IPS DF 4.7 (cell line): ENCODE results near the gene GBGT1.
"Not testable (repeated sequence)": the region's sequence is repeated elsewhere in the genome, so short reads cannot be mapped to it uniquely, and the experiment has no call there.

Source experiments
- DNase-seq: peaks from one replicate; pipeline ENCODE4 v3.0.0-alpha.2; 2013; ENCODE audit warnings: low spot score; ENCODE audit errors: extremely low read depth

GBGT1 gene

DNA sequence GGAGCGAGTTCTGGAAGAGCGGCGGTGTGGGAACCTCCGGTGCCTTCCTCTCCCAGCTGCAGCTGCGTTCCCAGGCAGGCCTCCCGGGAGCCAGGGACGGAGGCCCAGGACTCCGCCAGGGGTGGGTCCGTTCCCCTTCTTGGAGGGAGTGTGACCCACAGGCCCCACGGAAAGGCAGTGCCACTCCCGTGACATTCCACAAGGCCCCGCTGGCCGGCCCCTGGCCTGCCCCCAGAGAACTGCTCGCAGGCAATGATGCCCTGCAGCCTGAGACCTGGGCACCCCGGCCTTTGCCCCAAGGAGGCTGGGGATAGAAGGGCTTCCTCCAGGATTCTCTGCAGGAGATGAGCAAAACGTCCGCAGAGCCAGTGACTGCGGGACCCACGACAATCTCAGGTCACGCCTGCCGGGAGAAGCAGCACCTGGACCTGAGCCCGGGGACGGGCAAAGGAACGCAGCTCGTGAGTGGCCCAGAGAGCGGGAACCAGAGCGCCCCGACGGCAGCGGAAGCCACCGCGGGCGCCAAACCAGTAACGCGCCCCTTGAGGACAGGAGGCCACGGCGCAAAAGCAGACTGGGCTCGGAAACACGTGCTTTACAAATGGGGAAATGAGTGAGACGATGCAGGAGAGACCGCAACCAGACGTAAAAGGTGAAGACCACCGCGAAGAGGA is 36.1 kb upstream of the GBGT1 start:
- DNase-seq: no peak

GRCh38 chr9:133195029-133195428 is 31.3 kb upstream of the GBGT1 start:
- DNase-seq: no peak

GRCh38 chr9:133194597-133194996 is 30.9 kb upstream of the GBGT1 start:
- no peak for DNase-seq

GRCh38 chr9:133191989-133192388 is 28.3 kb upstream of the GBGT1 start:
- no peak for DNase-seq

DNA sequence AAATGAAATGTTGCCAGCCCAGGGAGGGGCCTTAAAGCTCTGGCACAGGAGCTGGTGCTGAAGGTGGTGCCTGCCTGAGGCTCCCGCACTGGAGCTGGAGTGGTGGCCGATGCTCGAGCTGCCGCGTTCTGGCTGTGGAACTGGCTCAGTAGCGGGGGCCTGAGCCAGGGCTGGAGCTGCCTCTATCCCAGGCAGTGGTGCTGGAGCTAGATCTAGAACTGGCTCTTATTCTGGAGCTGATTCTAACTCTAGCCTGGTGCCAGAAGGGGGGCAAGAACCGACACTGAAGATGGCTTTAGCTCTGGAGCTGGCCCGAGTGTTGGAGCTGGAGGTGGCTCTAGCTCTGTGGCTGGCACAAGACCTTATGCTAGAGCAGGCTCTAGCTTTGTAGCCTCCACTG is 26.1 kb upstream of the GBGT1 start:
- DNase-seq: no peak

DNA sequence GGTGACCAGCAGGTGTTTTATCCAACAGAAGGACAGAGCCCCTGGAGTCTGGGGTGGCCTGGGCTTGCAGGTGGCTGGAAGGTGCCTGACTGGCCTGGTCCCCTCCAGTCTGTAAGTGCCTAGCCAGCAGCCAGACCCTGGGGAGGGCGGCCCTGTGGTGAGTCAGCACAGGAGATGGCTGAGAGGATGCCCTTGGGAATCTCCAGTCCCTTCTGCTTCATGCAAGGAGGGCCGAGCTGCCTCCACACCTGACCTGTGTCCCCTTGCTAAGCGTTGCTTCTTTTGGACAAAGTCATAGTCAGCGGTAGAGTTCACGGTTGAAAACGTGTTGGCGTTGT is 25.1 kb upstream of the GBGT1 start:
- no peak for DNase-seq

DNA sequence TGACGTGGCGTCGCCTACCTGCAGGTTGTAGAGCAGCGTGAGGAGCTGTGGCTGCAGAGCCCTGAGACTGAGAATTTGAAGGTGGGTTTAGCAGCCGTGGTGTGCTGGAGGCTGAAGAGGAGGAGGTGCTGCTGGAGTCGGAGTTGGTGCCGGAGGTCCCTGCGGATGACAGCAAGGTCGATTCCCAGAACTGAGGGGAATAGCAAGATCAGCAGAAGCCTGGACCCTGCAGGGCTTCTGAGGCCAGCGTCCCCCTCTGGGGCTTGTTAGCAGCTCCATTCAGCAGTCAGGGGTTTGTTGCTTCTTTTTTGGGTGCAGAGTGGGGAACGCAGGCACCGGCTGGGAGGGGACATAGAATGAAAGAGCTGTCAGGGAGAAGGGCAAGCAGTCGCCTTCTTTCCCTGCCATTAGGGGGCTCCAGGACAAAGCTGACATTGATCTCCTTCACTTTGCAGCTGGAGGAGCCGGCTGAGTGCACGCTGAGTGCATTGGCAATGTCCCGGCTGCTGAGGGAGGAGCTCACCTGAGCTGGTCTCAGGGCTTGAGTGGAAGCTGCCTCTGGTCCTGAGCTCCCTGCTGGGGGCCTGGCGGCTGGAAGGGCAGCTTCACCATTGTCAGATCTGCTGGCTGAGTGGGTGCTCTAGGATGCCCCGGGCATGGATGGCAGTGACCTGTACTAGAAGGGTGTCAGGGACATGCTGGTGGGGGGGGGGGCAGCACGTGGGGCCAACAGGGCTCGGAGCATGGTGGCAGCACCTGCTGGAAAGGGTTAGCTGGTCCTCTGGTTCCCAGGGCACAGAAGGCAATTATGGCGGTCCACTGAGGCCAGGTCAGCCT is 24.5 kb upstream of the GBGT1 start:
- no peak for DNase-seq

DNA sequence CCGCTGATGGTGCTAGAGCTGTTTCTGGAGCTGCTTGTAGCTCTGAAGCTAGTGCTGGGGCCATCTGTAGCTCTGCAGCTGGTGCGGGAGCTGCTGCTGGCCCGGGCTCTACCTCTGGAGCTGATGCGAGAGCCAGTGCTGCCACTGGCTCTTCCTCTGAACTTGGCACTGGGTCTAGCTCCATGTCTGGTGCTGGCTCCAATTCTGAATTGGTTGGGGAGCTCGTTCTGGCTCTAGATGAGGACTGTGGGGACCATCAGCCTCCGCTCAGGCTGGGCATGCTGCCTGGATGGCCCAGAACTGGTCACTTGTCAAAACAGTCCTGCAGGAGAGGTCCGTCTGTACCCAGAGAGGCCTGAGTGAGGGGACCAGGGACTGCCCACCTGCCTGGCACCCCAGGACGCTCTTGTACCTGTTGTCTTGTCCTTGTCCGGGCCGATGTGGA is 23.9 kb upstream of the GBGT1 start:
- DNase-seq: no peak

DNA sequence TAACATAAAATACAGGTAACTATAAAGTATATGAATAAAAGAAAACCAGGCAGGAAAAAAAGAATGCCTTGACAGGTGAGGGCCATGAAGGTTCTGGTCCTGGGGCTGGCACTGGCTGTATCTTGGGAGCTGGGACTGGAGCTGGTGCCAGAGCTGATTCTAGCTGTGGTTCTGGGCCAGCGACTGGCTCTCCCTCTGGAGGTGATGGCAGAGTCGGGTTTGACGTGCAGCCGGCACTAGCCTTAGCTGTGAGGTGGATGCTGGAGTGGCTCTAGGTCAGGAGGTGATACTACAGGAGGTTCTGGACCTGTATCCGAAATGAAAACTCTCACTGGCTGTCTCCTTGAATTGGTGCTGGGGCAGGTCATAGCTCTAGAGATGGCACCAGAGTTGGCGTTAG is 23.0 kb upstream of the GBGT1 start:
- no peak for DNase-seq

- DNase-seq: no peak
Observed at GRCh38 chr9:133184971-133185370, 21.3 kb upstream of the GBGT1 start.

DNA sequence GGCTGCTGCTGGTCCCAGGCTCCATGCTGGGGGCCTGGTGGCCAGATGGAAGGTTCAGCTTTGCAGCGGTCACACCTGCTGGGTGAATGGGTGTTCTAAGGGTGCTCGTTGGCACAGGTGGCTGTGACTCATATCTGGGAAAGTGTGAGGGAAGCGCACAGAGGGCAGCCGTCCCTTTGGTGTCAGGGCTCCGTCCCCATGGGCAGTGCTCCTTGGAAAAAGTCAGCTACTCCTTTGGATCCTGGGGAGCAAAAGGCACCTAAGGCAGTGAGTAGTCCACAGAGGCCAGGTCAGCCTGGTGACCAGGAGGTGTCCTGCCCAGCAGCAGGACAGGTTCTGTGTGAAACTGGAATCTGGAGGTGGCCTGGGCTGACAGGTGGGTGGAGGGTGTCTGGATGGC is 18.4 kb upstream of the GBGT1 start:
- DNase-seq: no peak

GRCh38 chr9:133181561-133181960 is 17.8 kb upstream of the GBGT1 start:
- DNase-seq: no peak

DNA sequence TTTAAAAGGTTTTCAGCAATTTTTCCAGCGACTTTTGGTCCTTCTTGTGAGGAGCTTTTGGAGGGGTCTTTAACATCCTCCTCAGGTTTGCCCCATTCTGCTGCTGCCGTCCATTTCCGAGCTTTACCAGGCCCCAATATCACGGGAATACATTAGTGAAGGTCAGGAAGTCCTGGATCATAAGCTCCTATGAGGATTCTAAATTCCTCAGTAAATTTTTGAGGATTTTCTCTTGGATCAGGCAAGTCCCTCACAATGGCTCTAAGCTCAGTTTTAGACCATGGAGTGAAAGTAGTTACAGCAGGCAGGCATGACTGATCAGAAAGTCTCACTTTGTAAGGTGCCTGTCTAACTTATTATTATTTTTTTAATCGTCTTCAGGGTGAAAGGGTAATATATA is 17.2 kb upstream of the GBGT1 start:
- DNase-seq: no peak

- no peak for DNase-seq
Observed at GRCh38 chr9:133173056-133173455, 9.3 kb upstream of the GBGT1 start.

GRCh38 chr9:133171161-133171961 is 7.6 kb upstream of the GBGT1 start:
- no peak for DNase-seq

- no peak for DNase-seq
Observed at GRCh38 chr9:133170716-133171115, 7.0 kb upstream of the GBGT1 start.

GRCh38 chr9:133169687-133170086 is 6.0 kb upstream of the GBGT1 start:
- not testable (repeated sequence) for DNase-seq

DNA sequence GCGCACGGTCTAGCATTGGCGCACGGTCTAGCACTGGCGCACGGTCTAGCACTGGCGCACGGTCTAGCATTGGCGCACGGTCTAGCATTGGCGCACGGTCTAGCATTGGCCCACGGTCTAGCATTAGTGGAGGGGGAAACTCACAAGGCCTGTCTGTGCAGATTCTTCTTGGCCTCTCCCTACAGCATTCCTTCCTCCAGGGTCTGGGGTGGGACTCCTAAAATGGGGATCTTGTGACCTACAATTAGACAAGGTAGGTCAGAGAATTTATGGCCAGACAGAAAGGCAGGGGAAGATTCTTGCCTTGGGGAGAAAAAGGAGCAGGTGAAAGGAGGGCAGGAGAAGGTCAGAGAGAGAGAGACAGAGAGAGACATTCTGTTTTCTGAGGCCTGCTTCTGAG is 5.4 kb upstream of the GBGT1 start:
- no peak for DNase-seq

DNA sequence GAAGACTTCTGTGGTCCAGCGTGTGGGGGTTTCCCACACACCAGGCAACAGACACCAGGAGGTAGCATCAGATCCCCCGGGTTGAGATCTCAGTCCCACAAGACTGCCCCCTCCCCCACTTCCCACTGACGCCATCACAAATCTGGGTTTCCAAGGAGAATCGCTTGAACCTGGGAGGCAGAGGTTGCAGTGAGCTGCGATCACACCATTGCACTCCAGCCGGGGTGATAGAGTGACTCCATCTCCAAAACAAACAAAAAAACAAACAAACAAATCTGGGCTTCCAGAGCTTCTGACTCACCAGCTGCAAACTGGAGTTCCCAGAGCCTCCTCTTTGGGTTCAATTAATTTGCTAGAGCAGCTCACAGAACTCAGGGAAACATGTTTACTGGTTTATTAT is 4.7 kb upstream of the GBGT1 start:
- no peak for DNase-seq

GRCh38 chr9:133167769-133168168 is 4.1 kb upstream of the GBGT1 start:
- DNase-seq: no peak

DNA sequence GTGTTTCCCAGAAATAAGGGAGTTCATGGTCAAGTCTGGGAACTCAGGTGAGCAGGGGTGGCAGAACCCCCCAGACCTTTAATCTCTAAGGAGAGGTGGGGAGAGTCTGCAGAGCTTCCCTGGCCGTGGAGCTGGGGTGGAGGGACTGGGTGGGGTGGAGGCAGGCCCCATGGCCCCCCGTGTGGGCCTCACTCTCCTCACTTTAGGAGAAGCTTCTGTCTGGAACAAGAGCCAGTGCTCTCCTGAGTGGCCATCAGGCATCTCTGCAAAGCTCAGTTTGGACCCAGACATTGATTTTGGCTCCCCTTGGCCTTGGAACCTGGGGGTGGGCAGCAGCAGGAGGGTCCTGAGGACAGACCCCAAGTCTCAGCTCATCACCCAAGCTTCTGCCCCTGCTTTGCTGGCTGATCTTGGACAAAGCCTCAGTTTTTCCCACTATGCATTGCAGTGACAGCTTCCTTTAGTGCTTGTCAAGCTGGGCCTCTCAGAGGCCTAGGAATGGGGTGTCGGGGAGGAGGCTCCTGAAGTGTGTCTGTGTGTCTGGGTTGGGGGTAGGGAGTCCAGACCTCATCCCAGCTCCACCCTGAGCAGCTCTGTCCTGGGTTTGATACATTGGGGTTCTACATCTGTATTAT is 3.5 kb upstream of the GBGT1 start:
- DNase-seq: no peak

DNA sequence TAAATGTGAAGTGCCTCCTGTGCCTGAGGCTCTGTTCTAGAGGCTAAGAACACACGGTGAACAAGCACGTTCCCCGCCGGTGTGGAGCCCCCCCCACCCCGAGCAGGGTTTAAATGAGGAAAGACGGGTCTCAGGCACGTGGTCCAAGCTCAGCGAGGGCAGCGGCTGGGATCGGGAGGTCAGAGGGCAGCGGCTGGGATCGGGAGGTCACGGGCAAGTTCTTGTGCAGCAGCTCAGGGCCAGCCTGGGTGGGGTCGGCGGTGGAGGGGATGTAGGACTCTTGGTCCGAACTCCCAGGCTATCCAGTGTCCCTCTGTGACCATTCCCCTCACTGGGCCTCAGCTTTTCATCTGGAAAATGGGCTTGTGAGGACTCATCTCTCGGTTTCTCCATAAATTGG is 2.7 kb upstream of the GBGT1 start:
- no peak for DNase-seq
